Measurements from ENCODE around the gene PSEN1. TPM values are rescaled to one million over a fixed set of nuclear protein-coding genes. Genes with fewer than 3 reads are reported as not detected.

Gene PSEN1
- total RNA-seq, 1 donor from 2014 or later = 53.9 TPM

DNA sequence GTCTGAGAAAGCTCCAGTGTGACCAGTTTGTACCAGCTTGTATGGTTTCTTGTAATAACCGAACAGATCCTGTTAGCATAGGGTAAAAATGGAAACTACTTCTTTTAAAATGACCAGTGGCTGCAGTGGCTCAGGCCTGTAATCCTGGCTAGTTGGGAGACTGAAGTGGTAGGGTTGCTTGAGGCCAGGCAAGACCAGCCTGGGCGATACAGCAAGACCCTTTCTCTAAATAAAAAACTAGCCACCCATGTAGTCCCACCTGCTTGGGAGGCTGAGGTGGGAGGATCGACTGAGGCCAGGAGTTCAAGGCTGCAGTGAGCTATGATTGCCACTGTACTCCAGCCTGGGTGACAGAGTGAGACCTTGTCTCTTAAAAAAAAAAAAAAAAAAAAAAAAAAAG, 7.3 kb downstream of the PSEN1 start:
- Mint-ChIP-seq H3K27me3 (ENCODE audit: low read depth) (no peaks in the 10 kb centered on the region), H3K4me3 (no peak overlapping the region), H3K36me3 (ENCODE audit: low read depth) (peaks cover 3% of the 10 kb centered on the region), H3K9me3 (no peaks in the 10 kb centered on the region), H3K27ac (ENCODE audit: unreplicated experiment) (no peak overlapping the region), H3K4me1 (peaks cover 36% of the 10 kb centered on the region)
- TF ChIP-seq, protein P1, sequence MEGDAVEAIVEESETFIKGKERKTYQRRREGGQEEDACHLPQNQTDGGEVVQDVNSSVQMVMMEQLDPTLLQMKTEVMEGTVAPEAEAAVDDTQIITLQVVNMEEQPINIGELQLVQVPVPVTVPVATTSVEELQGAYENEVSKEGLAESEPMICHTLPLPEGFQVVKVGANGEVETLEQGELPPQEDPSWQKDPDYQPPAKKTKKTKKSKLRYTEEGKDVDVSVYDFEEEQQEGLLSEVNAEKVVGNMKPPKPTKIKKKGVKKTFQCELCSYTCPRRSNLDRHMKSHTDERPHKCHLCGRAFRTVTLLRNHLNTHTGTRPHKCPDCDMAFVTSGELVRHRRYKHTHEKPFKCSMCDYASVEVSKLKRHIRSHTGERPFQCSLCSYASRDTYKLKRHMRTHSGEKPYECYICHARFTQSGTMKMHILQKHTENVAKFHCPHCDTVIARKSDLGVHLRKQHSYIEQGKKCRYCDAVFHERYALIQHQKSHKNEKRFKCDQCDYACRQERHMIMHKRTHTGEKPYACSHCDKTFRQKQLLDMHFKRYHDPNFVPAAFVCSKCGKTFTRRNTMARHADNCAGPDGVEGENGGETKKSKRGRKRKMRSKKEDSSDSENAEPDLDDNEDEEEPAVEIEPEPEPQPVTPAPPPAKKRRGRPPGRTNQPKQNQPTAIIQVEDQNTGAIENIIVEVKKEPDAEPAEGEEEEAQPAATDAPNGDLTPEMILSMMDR (conservative IDR thresholded peaks at IDR 0.05) = no peak
- DNase-seq (ENCODE audit: low read depth, low spot score) = no peak

DNA sequence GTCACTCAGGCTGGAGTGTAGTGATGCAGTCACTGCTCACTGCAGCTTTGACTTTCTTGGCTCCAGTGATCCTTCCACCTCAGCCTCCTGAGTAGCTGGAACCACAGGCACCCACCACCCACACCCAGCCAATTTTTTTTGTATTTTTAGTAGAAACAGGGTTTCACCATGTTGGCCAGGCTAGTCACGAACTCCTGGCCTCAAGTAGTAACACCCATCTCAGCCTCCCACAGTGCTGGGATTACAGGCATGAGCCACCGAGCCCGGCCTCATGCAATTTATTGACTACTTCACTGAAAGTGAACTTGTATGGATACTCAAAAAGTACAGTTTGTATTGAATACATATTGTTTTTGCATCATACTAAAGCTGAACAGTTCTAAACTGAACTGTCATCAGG, 9.1 kb downstream of the PSEN1 start:
- no peaks in the 10 kb centered on the region for H3K9me3 Mint-ChIP-seq
- H3K4me3 Mint-ChIP-seq = no peak overlapping the region
- TF ChIP-seq, protein P1 (conservative IDR thresholded peaks at IDR 0.05) = no peak
- peaks cover 36% of the 10 kb centered on the region for H3K4me1 Mint-ChIP-seq
- peaks cover 3% of the 10 kb centered on the region for H3K36me3 Mint-ChIP-seq (ENCODE audit: low read depth)
- no peak for DNase-seq (ENCODE audit: low read depth, low spot score)
- no peak overlapping the region for H3K27ac Mint-ChIP-seq (ENCODE audit: unreplicated experiment)
- no peaks in the 10 kb centered on the region for H3K27me3 Mint-ChIP-seq (ENCODE audit: low read depth)

- Mint-ChIP-seq H3K27ac (ENCODE audit: unreplicated experiment) (no peak overlapping the region), H3K9me3 (no peaks in the 10 kb centered on the region), H3K4me3 (no peak overlapping the region), H3K27me3 (ENCODE audit: low read depth) (no peaks in the 10 kb centered on the region), H3K36me3 (ENCODE audit: low read depth) (peaks cover under 1% of the 10 kb centered on the region), H3K4me1 (peaks cover 29% of the 10 kb centered on the region)
- no peak for DNase-seq (ENCODE audit: low read depth, low spot score)
- TF ChIP-seq, protein P1 (conservative IDR thresholded peaks at IDR 0.05) = no peak
These were observed 9.8 kb downstream of the PSEN1 start for GRCh38 chr14:73146111-73146510.

GRCh38 chr14:73149753-73150152, 13.4 kb downstream of the PSEN1 start:
- TF ChIP-seq, protein P1 (conservative IDR thresholded peaks at IDR 0.05) = no peak
- Mint-ChIP-seq H3K27ac (ENCODE audit: unreplicated experiment) (no peak overlapping the region), H3K4me3 (no peak overlapping the region), H3K27me3 (ENCODE audit: low read depth) (no peaks in the 10 kb centered on the region), H3K4me1 (peaks cover 11% of the 10 kb centered on the region), H3K9me3 (no peaks in the 10 kb centered on the region), H3K36me3 (ENCODE audit: low read depth) (no peaks in the 10 kb centered on the region)
- DNase-seq (ENCODE audit: low read depth, low spot score) = no peak

DNA sequence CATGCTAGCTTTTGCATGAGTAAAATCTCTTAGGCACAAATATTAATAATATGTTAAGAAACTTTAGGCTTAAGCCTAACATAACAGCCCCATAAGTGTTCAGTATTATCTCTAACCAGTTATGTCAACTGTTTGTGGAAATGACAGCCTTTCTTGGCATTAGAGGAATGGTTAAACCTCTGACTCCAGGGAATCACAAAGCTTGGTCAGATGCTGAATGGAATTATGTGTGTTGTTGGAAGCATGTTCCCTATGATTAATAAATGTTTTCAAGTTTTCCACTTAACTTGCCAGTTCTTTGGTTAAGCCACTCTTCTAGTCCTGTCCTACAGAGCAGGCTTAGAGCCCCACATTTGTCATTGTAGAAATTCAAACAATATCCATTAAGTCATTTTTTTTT, 17.0 kb downstream of the PSEN1 start:
- TF ChIP-seq, protein P1 (conservative IDR thresholded peaks at IDR 0.05) = no peak
- Mint-ChIP-seq H3K9me3 (no peaks in the 10 kb centered on the region), H3K27me3 (ENCODE audit: low read depth) (no peaks in the 10 kb centered on the region), H3K4me3 (no peak overlapping the region), H3K36me3 (ENCODE audit: low read depth) (no peaks in the 10 kb centered on the region), H3K4me1 (no peaks in the 10 kb centered on the region), H3K27ac (ENCODE audit: unreplicated experiment) (no peak overlapping the region)
- no peak for DNase-seq (ENCODE audit: low read depth, low spot score)

DNA sequence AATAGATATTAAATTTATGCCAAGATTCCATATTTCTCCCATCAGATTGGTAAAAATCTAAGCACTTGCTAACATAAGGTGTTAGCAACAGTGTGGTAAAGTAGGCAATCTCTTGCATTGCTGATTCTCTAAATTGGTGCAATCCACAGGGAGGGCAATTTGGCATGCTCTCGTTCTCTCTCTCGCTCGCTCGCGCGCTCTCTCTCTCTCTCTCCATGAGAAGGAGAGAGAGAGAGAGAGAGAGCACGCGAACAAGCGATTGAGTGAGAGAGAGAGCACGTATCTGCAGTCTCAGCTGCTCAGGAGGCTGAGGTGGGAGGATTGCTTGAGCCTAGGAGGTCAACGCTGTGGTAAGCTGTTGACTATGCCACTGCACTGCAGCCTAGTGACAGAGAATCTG, 25.9 kb downstream of the PSEN1 start:
- Mint-ChIP-seq H3K9me3 (no peaks in the 10 kb centered on the region), H3K27ac (ENCODE audit: unreplicated experiment) (no peak overlapping the region), H3K36me3 (ENCODE audit: low read depth) (peaks cover 14% of the 10 kb centered on the region), H3K4me3 (no peak overlapping the region), H3K4me1 (no peaks in the 10 kb centered on the region), H3K27me3 (ENCODE audit: low read depth) (no peaks in the 10 kb centered on the region)
- no peak for DNase-seq (ENCODE audit: low read depth, low spot score)
- TF ChIP-seq, protein P1 (conservative IDR thresholded peaks at IDR 0.05) = no peak

All from neural crest cell (in vitro differentiated cells).